GM21360 (cell line): ENCODE results near the gene PCCA.
"Not testable (repeated sequence)": the region's sequence is repeated elsewhere in the genome, so short reads cannot be mapped to it uniquely, and the experiment has no call there.

Source experiments
- ATAC-seq: cut with Tn5 transposase; IDR thresholded peaks from one replicate; pipeline ENCODE4 v1.9.1; 2021; ENCODE audit warnings: mild to moderate bottlenecking, moderate library complexity; ENCODE audit not compliant: unreplicated experiment

PCCA gene

GRCh38 chr13:100300708-100301107 is 211.8 kb downstream of the PCCA start:
- ATAC-seq: no peak

DNA sequence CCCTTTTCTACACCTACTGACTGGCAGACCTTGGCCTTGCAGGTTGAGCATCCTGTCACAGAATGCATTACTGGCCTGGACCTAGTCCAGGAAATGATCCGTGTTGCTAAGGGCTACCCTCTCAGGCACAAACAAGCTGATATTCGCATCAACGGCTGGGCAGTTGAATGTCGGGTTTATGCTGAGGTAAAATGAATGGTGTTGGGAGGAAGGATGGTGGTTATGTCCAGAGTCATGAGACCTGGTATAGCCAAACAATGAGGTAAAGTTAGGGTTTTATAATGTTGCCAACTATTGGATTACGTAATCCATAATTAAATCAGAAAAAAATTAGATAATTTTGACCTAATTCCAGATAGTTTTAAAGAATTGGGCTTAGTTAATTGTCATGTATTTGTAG is 212.5 kb downstream of the PCCA start:
- no peak for ATAC-seq

- no peak for ATAC-seq
Observed at GRCh38 chr13:100302391-100302790, 213.5 kb downstream of the PCCA start.

GRCh38 chr13:100304229-100304628 is 215.3 kb downstream of the PCCA start:
- no peak for ATAC-seq

DNA sequence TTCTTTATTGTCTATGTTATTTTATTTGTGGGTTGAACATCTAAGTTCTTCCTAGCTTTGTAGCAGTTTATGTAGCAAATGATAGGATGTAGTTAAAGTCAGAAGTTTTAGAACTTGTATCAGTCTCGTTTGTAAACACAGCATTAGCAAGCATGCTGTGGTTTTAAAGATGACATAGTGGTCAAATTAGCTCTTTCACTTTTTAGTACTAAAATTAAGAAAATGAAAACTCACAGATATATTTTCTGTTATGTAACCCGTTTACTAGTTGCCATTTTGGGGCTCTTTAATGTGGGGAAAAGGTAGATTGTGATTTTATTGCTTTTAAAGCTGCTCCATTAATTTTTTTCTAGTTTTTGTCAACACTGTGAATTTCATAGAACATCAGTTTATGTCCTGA is 216.5 kb downstream of the PCCA start:
- ATAC-seq: no peak

DNA sequence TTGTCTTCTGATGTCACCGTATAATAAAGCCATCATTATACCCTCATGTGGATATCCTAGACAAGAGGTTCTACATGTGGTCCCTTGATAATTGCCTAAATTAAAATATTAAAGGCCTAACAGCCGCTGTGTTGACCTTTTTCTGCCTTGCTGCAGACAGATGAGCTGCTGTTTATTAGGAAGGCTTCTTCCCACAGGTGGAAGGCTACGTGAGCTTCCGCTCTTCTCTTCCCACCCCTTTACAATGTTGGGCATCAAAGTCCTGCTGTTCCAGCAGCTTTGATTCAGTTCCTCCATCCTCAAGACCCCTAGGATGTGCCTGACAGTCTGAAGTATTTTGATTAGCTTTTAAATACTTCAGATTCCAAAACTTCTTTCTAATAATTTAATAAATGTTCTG is 217.1 kb downstream of the PCCA start:
- ATAC-seq: no peak

- ATAC-seq: no peak
Observed at GRCh38 chr13:100306434-100306999, 217.6 kb downstream of the PCCA start.

- ATAC-seq: no peak
Observed at GRCh38 chr13:100314132-100314910, 225.4 kb downstream of the PCCA start.

DNA sequence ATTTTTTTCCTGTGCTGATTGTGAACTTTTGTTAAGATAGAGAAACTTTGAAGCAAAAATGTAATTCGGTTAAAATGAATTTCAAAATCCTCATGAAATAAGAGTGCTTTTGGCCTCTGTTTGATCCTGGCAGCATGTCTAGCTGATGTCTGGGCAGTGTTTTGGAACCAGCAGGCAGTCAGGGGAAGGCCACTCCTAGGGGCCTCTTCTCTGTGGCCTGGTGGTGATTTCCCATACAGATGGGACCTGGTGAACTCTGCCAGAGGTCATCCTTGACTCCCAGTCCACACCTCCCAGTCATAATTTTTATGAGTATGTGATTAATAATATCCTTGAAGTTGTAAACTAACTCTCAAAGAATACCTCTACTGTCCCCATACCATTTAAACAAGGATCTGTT is 226.6 kb downstream of the PCCA start:
- no peak for ATAC-seq

GRCh38 chr13:100318473-100318872 is 229.6 kb downstream of the PCCA start:
- not testable (repeated sequence) for ATAC-seq

DNA sequence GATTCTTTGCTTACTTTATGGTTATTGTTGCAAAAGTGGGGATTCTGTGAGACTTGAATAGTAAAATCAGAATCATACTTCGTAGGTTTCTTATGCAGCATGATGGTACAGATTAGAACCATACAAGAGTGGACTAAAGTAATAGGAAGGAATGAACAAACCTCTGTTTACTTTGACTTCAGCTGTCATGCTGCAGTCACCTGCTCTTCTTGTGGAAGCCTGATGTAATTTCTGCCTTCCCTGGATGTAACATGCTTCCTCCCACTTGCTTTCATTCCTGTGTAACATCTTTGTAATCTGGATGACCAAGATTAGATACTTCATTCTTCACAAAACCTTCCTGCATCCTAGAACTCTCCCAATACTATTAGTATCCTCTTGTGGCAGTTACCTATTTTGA is 235.0 kb downstream of the PCCA start:
- no peak for ATAC-seq

GRCh38 chr13:100330662-100331061 is 241.8 kb downstream of the PCCA start:
- ATAC-seq: no peak

- ATAC-seq: no peak
Observed at GRCh38 chr13:100333141-100333540, 244.2 kb downstream of the PCCA start.

DNA sequence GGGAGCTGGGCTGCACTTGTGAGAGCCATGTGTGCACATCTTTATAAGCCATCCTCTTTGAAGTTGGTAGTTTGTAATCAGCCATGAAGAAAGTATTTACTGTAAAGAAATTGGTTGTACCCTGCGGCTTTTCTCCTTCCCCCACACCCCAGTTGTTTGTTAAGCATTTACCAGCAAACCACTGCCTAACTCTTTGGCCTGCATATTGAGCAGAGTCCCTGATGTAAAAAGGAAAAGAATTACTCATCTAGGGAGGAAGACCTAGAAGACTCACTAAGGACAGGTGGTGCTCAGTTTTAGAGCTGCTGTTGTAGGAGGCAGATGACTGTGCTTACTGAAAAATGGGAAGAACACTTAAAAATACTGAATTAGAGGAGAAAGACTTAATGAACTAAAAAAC is 245.3 kb downstream of the PCCA start:
- no peak for ATAC-seq

- ATAC-seq: no peak
Observed at GRCh38 chr13:100336795-100337516, 248.1 kb downstream of the PCCA start.

DNA sequence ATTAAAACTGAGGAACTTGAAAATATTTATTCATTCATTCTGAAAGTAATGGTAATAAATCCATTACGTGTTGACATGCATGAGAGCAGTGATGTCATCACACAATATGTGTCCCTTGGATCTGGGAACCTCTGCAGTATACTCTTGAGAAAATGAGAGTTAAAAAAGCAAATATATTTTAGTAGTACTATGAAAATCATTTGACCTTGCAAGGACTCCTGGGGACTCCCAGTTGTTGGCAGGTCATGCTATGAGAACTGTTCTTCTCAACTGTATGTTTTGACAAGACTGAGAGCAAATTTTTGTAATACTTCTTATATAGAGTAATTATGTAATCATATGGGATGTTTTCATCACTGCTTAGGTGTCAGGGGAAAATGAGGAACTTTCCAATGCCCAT is 249.4 kb downstream of the PCCA start:
- no peak for ATAC-seq

- no peak for ATAC-seq
Observed at GRCh38 chr13:100339411-100339940, 250.6 kb downstream of the PCCA start.

GRCh38 chr13:100340865-100341264 is 252.0 kb downstream of the PCCA start:
- no peak for ATAC-seq

- no peak for ATAC-seq
Observed at GRCh38 chr13:100341327-100341726, 252.4 kb downstream of the PCCA start.

- ATAC-seq: no peak
Observed at GRCh38 chr13:100344544-100344943, 255.7 kb downstream of the PCCA start.

DNA sequence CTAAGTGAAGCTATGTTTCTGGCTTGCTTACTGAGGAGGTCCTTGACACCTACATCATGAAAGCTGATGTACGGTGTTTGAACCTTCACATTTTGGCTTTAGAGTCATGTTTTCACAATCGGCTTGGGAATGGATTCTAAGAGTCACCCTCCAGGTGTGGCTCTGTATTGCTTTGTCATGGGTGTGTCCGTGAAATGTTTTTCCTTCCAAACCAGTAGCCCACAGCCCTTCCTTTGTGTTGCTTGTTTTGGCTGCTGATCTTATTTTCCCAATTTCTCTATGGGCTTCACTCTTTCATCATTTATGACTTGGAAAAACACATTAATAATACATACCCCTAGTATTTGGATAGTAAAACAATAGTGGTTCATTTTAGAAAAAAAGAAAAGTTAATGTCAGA is 259.1 kb downstream of the PCCA start:
- no peak for ATAC-seq

- no peak for ATAC-seq
Observed at GRCh38 chr13:100349594-100349993, 260.7 kb downstream of the PCCA start.
